IMR-90 (cell line): Measurements from ENCODE around the gene PATJ.

ENCODE experiments used
- ELK1 ChIP-seq: fragments of 150-350 bp; IDR thresholded peaks from 2 replicates; pipeline ENCODE4 v1.6.1; 2016; ENCODE audit warnings: low read depth, mild to moderate bottlenecking, low read length, moderate library complexity, borderline replicate concordance
- FOS ChIP-seq: fragments of 150-350 bp; IDR thresholded peaks from 2 replicates; pipeline ENCODE4 v1.6.1; 2016; ENCODE audit warnings: low read depth, low read length
- MAFK ChIP-seq: IDR thresholded peaks from 2 replicates; pipeline ENCODE4 v1.6.1; 2012; ENCODE audit warnings: low read depth, low read length, improper control_type of control experiment
- MAZ ChIP-seq: IDR thresholded peaks from 2 replicates; pipeline ENCODE4 v1.6.1; 2012; ENCODE audit warnings: low read depth, mild to moderate bottlenecking, low read length, improper control_type of control experiment, moderate library complexity, borderline replicate concordance
- MXI1 ChIP-seq: IDR thresholded peaks from 2 replicates; pipeline ENCODE4 v1.6.1; 2012; ENCODE audit warnings: low read depth, mild to moderate bottlenecking, low read length, moderate library complexity, borderline replicate concordance
- POLR2A ChIP-seq: IDR thresholded peaks from 2 replicates; pipeline ENCODE4 v1.6.1; 2012; ENCODE audit warnings: mild to moderate bottlenecking, low read depth, low read length
- RAD21 ChIP-seq: IDR thresholded peaks from 2 replicates; pipeline ENCODE4 v1.6.1; 2012; ENCODE audit warnings: low read length, improper control_type of control experiment
- SMC3 ChIP-seq: fragments of 150-350 bp; IDR thresholded peaks from 2 replicates; pipeline ENCODE4 v1.6.1; 2016; ENCODE audit warnings: low read depth, mild to moderate bottlenecking, antibody characterized with exemption, low read length, moderate library complexity
- TF ChIP-seq, protein P1 (sequence below): conservative IDR thresholded peaks from 2 replicates; pipeline ENCODE4 v1.5.1; 2012; ENCODE audit warnings: mild to moderate bottlenecking, low read depth, low read length, improper control_type of control experiment
- TF ChIP-seq, protein P2 (sequence below): fragments of 150-350 bp; IDR thresholded peaks from 2 replicates; pipeline ENCODE4 v1.6.1; 2017; ENCODE audit warnings: mild to moderate bottlenecking, antibody characterized with exemption, low read length, low read depth

DNA sequence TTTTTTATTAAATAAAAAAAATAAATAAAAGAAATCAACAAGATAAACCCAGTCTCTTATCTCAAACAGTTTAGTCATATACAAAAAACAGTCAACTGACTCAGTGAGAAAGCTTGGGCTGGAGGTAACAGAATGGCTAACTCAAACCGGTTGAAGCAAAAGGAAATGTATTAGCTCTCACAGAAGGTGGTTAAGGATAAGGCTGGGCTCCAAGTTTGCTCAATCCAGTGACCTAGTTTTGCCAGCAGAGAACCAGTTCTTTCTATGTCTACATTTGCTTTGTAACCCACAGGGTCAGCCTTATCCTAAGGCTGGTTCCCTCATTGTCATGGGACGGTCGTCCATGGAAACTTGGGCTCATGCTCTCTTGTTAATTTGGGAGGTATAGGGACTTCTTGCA, 307.9 kb downstream of the PATJ start:
- TF ChIP-seq MAFK, result no peak
- TF ChIP-seq, protein P1, sequence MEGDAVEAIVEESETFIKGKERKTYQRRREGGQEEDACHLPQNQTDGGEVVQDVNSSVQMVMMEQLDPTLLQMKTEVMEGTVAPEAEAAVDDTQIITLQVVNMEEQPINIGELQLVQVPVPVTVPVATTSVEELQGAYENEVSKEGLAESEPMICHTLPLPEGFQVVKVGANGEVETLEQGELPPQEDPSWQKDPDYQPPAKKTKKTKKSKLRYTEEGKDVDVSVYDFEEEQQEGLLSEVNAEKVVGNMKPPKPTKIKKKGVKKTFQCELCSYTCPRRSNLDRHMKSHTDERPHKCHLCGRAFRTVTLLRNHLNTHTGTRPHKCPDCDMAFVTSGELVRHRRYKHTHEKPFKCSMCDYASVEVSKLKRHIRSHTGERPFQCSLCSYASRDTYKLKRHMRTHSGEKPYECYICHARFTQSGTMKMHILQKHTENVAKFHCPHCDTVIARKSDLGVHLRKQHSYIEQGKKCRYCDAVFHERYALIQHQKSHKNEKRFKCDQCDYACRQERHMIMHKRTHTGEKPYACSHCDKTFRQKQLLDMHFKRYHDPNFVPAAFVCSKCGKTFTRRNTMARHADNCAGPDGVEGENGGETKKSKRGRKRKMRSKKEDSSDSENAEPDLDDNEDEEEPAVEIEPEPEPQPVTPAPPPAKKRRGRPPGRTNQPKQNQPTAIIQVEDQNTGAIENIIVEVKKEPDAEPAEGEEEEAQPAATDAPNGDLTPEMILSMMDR, result no peak
- no peak for TF ChIP-seq FOS
- no peak for TF ChIP-seq POLR2A
- TF ChIP-seq, protein P2, sequence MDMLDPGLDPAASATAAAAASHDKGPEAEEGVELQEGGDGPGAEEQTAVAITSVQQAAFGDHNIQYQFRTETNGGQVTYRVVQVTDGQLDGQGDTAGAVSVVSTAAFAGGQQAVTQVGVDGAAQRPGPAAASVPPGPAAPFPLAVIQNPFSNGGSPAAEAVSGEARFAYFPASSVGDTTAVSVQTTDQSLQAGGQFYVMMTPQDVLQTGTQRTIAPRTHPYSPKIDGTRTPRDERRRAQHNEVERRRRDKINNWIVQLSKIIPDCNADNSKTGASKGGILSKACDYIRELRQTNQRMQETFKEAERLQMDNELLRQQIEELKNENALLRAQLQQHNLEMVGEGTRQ, result no peak
- no peak for TF ChIP-seq SMC3
- no peak for TF ChIP-seq RAD21
- no peak for TF ChIP-seq MAZ
- no peak for TF ChIP-seq MXI1
- TF ChIP-seq ELK1, result no peak
